UCSD-AML1 (cell line): Measurements from ENCODE around the gene HEMGN.
"Not testable (repeated sequence)": the region's sequence is repeated elsewhere in the genome, so short reads cannot be mapped to it uniquely, and the experiment has no call there.

Source experiments
- DNase-seq: peaks from one replicate; lab custom pipeline; 2025; ENCODE audit not compliant: unreplicated experiment; lab: John Stamatoyannopoulos, UW

Gene HEMGN, protein sequence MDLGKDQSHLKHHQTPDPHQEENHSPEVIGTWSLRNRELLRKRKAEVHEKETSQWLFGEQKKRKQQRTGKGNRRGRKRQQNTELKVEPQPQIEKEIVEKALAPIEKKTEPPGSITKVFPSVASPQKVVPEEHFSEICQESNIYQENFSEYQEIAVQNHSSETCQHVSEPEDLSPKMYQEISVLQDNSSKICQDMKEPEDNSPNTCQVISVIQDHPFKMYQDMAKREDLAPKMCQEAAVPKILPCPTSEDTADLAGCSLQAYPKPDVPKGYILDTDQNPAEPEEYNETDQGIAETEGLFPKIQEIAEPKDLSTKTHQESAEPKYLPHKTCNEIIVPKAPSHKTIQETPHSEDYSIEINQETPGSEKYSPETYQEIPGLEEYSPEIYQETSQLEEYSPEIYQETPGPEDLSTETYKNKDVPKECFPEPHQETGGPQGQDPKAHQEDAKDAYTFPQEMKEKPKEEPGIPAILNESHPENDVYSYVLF

DNA sequence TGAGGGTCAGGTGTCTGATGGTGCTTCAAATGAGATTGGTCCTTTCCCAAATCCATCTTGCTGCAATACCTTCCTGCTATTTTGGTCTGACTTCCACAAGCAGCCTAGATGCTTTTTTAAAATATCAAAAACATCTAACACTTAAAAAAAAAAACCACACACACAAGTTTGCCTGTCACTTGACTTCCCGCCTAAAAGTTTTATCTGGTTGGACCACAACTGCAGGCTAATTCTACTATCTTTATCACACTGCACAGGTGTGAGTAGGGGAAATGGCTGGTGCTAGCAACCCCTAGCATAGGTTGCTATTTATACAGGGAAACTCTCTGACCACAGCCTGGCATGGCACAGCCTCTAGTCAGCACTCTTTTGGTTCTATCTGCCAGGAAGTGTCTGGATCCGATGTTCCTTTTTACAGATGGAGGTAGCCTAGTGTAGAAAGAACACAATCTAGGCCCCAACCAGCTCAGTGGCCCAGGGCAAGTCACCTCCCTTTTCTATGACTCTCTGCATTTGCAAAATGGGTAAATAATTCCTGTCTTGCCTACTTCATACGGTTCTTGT lies at the start of gene HEMGN:
Gene HEMGN (minus strand): TSS at position 92 of the 564 bp plus-strand sequence. CDS start 36 bp downstream, at position 56.
- DNase-seq: peak; percentile 73

DNA sequence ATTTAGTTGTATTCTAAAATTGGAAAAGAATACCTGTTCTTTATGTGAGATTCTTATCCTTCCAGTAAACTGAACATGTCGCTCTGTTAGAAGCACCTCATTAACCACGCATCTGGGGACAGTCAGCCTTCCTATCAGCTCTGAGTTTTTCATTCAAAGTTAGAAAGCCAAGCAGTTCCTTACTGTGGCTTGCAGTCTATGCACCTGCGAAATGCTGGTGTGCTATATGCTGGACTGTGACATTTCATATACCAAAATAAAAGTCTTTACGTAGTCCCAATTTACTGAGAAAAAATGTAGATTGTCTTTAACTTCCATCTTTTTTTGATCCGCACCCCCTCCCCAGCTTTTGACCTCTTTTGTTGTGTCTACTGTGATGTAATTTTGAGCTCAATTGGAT lies 49.5 kb upstream of the HEMGN start:
- DNase-seq: no peak

DNA sequence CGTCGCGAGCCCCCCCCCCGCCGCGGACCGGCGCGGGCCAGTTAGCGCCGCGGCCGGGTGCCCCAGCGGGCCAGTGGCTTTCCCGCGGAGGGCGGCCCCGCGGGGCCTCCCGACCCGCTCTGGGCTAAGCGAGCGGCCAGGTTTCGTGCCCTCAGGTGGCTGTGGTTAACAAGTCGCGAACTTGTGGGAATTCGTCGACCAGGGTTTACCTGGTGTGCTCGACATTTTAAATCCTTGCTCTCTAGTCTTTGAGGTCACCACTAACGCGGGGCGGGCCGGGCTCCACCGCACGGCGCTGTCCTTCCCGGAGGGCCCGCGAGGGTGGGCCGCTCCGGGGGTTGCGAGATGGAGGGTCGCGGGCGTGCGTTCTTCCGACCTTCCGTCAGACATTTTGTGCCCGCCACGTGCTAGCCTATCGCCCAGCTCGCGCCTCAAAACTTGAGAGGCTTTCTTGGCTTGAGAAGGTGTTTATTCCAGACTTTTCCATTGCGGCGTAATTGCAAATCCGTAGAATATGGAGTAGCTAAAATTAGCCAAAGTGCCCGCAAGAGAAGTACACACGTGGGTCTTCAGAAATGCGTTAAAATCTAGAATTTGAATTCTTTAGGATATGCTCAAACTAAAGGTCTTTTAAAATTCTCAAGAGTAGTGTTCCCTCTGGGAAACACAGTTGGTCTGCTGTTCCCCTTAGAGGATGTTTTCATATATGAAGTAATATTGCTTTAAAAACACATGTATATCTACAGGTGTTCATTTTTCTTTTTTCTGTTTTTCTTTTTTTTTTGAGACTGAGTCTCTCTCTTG lies 47.3 kb upstream of the HEMGN start:
- DNase-seq: peak; percentile 49

DNA sequence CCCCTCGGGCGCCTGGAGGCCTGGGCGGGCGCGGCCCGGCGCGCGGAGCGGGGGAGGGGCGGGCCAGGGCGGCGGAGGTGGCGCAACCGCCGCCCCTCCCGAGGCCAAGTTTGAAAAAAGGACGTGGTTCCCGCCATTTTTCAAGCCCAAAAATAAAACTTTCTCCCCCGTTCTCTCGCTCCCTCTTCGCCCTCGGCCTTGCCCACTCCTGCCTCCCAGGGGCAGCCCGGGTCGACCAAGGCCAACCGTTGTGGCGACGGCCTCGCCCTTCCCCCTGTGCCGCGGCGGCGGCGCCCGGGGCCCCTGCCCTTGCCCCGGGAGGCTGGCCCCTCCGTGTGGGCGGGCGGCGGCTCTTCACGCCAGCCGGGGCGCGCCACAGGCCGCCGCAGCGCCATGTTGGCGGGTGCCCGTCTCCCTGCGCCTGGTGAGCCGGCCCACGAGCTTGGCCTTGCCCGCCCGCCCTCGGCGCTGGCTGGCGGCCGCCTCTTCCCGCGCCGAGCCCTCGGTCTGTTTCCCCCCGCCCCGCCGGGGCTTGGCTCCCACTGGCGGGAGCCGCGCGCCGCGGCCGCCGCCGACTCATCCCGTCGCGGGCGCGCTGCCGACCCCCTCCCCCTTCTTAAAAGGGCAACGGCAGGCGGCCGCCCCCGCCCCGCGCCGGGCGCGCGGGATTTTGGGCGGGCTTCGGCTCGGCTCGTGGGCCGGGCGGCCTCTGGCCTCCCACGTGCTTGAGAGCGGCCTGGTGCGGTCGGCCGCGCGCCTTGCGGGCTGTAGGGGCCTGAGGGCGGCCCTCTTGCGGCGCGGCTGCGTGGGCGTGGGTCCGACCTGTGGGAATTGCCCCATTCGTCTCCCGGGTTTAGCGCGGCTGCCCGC lies 46.5 kb upstream of the HEMGN start:
- peak; percentile 78 for DNase-seq

DNA sequence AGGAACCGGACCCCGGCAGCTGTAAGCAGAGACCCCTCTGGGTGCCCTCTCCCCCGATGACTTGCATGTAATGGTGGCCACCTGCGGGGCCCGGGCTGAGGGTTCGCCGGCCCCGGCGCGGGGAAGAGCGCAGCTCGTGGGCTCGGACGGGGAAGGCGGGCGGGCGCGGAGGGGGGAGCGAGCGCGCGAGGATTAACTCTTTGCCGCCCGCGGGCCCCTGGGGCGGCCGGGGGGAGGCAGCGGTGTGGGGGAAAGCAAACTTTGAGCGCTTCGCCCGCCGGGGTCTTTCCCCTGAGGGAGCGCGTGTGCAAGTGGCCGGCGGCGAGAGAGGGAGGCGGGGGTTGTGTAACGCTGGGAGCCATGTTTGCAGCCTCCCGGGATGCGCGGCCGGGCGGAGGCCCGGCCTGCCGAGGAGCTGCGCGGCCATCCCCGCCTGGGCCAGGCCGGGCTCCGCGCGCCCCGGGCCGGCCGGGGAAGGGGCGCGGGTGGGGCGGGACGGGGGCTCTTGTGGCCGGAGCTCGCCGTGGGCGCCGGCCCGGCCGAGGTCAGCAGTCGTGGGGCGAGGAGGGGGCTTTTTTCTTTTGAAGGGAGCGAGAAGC lies 45.7 kb upstream of the HEMGN start:
- DNase-seq: no peak

DNA sequence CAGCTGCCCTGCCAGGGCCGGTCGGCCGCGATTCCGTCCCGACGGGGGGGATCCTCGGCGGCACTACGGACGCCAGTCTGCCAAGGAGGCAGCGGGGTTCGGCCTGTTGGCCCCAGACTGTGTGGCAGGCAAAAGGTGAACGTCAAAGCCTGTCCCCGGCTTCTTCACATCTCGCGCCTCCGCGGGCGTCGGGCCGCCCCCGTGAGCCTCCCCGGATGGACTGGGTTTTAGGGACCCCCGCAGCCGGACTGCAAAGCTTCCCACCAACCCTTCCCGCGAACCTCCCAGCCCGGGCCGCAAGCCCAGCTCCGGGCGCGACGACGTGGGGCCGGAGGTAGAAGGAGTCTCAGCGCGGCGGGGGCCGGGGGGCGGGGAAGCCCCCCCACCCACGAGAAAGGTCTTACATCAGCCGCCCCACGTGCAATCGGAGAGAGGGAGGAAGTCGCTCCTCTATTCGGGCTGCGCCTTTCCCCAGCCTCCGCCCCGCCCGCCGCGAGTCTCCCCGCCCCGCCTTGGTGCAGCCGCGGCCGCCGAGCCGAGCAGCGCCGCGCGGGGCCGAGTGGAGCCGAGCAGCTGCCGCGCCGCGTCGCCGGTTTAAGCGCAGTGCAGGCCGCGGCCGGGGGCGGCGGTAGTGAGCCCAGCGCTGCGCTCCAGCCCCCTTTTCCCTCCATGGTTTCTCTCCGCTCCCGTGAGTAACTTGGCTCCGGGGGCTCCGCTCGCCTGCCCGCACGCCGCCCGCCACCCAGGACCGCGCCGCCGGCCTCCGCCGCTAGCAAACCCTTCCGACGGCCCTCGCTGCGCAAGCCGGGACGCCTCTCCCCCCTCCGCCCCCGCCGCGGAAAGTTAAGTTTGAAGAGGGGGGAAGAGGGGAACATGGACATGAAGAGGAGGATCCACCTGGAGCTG lies 45.0 kb upstream of the HEMGN start, which contains the start of gene ANP32B:
Gene ANP32B (plus strand): TSS at position 659 of the 906 bp plus-strand sequence. CDS start 215 bp downstream, at position 874.
- peak; percentile 97 for DNase-seq

DNA sequence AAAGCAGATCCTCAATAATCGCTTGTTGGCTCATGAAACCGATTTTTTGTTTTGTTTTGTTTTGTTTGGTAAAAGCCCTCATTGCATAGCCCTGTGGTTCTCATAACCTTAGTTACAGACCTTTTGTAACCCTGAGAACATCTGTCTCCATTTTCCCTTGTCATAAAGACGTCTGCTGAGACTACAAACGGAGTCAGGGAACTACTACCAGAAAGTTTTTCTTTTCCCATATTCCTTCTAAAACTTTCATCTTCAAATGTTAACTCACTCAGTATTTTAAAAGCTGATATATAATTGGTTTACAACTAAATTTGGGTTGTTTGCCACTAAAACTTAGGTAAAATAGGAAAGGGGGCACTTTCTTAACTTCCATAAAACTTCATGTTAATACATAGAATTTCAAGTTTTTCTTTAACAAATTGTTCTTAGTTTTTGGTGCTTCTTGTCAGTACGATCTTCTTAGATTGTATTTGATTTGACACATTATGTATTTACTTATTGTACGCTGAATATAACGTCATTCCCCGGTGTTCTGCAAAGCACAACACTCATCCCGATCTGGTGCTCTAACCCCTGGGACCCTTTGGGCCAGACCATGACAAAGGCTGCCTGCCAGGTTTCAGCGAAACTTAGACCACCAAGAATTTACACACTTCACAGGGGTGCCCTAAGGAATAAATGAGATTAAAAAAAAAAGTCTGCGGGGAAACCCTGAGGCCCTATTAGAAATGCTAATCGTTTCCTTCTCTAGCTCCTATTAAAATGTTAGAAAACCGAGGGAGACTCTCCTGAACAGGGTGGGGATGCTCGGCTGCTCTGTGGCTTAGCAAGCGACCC lies 44.1 kb upstream of the HEMGN start:
- DNase-seq: no peak

DNA sequence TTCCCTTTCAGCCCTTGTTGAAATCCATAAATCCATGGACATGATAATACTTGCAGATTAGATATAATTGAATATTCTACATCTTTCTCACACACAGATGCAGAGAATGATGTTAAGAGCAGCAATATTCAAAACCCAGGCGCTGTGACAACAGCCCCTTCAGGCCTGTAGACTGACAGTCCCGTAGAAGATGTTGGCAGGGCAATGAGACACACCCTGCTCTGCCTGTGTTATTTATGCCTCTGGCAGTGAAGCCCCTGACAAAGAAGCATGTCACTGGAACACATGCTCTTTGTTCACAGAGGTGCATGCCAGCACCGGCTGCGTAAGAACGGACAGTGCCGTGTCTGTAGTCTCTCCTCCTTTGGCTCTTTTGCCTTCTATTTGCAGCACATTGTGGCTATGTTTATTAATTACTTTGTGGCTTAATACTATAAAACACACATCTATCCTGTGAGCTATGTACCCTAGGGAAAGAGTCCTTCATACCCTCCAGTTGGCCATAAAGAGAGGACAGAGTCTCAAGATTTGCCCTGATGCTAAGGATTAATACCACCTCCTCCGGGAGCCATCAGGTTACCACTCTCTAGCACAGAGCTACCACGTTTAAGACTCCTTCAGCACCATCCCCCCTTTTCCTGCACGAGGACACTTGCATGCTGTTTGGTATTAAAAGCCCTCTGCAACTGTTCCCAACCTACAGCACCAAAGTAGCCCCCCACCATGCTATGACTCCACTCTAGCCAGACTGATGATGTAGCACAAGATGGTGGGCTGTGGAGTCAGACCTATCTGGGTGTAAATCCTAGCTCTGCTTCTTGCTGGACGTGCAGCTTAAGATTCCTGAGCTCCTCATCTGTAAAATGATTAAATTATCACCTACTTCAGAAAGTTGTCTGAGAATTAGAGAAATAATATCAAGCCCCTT lies 43.2 kb upstream of the HEMGN start:
- no peak for DNase-seq

DNA sequence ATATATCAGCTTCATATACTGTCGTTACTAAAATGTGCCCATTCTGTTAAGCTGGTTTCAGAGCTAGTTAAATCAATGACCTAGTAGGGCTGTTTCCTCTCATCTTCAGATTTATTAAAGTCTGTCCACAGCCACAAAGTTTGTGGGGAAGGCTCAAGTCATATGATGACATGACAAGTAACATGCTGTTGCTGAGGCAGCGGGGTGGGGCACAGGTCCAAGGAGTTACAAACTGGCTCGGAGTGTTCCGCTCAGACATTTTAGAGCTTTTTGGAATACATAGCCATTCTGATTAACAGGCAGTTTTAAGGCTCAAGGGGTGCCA lies 42.5 kb upstream of the HEMGN start:
- DNase-seq: no peak

DNA sequence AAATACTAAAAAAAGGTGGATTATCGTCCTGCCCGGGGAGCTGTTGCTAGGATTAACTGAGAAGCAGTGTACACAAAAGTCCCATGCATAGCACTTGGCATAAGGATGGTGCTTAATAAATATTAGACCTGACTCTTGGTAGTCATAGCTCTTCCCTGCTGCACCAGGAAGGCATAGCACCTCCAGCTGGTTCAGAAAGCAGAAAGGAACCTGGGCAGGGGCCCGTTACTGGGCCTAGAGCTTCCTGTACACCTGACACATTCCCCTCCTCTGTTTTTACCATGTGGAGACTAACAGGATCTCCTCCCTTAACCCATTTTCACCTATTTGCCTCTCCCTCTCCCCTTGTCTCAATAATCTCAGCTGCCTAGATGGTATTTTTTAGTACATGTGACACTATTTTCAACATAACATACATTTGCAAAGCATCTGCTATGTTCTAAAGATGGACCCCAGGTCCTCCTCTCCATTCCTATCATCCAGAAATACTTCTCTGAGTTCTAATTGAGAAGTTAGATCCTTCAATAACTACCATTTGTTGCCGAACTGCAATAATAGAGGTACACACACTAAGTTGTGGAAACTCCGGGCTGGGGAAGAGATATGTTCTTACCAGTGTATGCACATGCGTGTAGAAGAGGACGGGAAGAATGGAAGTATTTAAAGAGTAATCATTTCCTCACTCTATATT lies 42.0 kb upstream of the HEMGN start:
- no peak for DNase-seq

DNA sequence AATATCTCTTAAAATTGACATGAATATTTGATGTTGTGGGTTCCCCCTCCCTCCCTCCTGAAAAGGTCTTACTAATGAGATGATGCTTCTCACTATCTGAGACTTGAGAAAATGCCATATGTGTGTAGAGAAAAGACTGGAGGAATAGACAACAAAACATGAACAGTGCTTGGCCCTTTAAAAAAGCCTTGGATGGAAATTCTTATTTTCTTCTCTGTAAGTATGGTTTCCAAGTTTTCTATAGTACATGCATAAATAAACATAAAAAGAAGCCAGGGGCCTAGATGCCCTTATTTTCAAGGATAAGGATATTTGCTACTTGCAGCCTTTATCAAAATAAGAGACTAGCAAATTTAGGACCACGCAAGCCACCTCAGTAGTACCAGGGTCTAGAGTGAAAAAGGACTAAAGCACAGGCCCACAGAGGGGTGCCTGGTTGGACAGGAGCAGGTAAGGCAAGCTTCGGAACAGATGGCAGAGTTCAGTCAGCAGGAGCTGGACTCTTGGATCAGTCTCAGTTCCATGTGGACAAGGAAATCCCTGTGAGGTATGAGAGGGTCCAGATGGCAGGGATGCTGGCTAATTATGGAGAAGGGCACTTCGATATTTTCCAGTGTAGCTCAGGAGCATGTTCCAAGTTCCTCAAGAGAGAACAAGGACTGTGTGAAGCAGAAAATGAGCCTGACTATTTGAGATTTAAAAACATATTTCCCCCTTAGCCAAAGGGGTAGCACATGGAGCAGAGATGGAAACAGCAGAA lies 40.6 kb upstream of the HEMGN start:
- DNase-seq: no peak

DNA sequence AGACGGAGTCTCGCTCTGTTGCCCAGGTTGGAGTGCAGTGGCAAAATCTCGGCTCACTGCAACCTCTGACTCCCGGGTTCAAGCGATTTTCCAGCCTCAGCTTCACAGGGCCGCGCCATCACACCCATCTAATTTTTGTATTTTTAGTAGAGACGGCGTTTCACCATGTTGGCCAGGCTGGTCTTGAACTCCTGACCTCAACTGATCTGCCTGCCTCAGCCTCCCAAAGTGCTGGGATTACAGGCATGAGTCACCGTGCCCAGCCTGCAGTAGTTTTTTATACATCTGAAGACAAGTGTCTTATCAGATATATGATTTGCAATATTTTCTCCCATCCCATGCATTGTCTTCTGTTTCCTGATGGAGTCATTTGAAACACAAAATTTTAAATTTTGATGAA lies 38.7 kb upstream of the HEMGN start:
- not testable (repeated sequence) for DNase-seq

DNA sequence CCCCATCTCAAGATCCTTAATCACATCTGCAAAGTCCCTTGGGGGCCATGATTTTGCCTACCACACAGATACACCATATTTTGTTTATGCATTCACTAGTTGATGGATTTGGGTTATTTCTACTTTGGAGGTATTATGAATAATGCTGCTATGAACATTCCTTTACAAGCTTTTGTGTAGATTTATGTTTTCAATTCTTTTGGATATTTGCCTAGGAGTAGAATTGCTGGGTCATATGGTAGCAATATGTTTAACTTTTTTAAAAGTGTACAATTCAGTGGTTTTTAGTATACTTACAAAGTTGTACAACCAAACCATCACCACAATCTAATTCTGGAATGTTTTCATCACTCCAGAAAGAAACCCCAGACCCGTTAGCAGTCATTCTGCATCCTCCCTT lies 37.4 kb upstream of the HEMGN start:
- no peak for DNase-seq

DNA sequence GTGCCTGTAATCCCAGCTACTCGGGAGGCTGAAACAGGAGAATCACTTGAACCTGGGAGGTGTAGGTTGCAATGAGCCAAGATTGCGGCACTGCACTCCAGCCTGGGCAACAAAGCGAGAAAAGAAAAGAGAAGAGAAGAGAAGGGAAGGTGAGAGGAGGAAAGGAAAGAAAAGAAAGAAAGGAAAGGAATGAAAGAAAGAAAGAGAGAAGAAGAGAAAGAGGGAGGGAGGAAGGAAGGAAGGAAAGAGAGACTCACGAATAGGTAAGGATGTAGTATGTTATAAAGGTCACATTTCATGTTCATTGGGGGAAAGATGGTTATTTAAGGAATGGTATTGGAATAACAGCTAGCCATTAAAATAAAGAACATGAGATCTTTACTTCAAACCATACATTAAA lies 34.8 kb upstream of the HEMGN start:
- DNase-seq: no peak

DNA sequence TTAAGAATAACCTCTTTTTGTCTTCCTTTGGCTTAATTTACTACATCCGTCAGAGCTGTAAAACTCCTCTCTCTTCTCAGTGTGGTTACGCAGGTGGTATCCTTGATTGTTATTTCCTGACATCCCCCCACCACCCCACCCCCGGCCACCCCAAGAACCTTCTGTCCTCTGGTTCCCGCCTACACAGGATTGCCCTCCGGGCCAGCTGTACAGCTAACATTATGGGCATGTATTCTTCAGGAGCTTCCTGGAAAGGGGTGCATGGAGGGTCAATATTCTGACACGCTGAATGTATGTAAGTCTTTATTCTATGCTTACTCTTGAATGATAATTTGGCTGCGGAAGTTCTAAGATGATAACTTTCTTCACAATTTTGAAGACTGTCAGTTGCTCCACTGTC lies 32.2 kb upstream of the HEMGN start:
- no peak for DNase-seq

DNA sequence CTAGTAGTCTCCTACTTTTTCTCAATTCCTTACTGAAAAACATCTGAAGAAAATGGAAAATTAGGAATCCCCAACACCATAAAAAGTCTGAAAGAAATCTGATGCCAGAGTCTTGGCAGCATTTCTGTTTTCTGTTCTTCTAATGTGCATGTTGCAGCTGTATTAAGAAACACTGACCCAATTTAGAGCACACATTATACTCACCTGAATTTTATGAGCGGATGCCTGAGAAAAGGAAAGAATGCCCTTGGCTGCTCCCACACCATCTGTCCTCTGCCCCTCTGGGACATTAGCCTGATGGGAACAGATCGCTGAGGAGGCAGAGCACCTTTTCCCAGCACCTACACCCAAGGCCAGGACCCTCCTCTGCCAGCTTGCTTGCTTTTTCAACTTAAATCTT lies 31.0 kb upstream of the HEMGN start:
- DNase-seq: no peak
